SK-N-SH treated with all-trans-retinoic acid at 6 μM for 48 hours (cell line): ENCODE data around the gene RBM27.

Experiments
- ATAC-seq: fragments of 200-7000 bp; cut with Tn5 transposase; 3 replicates; pipeline ENCODE4 v1.9.1; 2020; ENCODE audit warnings: mild to moderate bottlenecking, moderate library complexity
- BACH2 ChIP-seq: fragments of 250-450 bp; sonication (Bioruptor Pico); IDR thresholded peaks from 2 replicates; pipeline ENCODE4 v1.9.0; 2021; ENCODE audit warnings: mild to moderate bottlenecking, borderline replicate concordance
- CSDC2 ChIP-seq: fragments of 250-450 bp; sonication (Bioruptor Pico); IDR thresholded peaks from 2 replicates; pipeline ENCODE4 v1.5.0; 2020; ENCODE audit warnings: mild to moderate bottlenecking, moderate library complexity
- ESRRG ChIP-seq: fragments of 250-450 bp; sonication (Bioruptor Pico); IDR thresholded peaks from 2 replicates; pipeline ENCODE4 v1.6.1; 2021; ENCODE audit warnings: mild to moderate bottlenecking
- GLIS3 ChIP-seq: fragments of 250-450 bp; sonication (Bioruptor Pico); IDR thresholded peaks from 2 replicates; pipeline ENCODE4 v1.5.0; 2020; ENCODE audit warnings: mild to moderate bottlenecking, moderate library complexity
- OSR1 ChIP-seq: fragments of 250-450 bp; sonication (Bioruptor Pico); IDR thresholded peaks from 2 replicates; pipeline ENCODE4 v1.8.0; 2022; ENCODE audit warnings: moderate library complexity, mild to moderate bottlenecking, inconsistent platforms
- PPARA ChIP-seq: fragments of 250-450 bp; sonication (Bioruptor Pico); IDR thresholded peaks from 2 replicates; pipeline ENCODE4 v1.5.0; 2020; ENCODE audit warnings: mild to moderate bottlenecking, borderline replicate concordance
- RARB ChIP-seq: fragments of 250-450 bp; sonication (Bioruptor Pico); IDR thresholded peaks from 2 replicates; pipeline ENCODE4 v1.8.0; 2021; ENCODE audit warnings: mild to moderate bottlenecking, moderate library complexity
- SNAI2 ChIP-seq: fragments of 250-450 bp; sonication (Bioruptor Pico); IDR thresholded peaks from 2 replicates; pipeline ENCODE4 v1.5.0; 2020; ENCODE audit warnings: mild to moderate bottlenecking, moderate library complexity
- TCF4 ChIP-seq: fragments of 250-450 bp; sonication (Bioruptor Pico); IDR thresholded peaks from 2 replicates; pipeline ENCODE4 v1.8.0; 2021; ENCODE audit warnings: mild to moderate bottlenecking, moderate library complexity, borderline replicate concordance
- TOX ChIP-seq: fragments of 250-450 bp; sonication (Bioruptor Pico); IDR thresholded peaks from 2 replicates; pipeline ENCODE4 v1.8.0; 2021; ENCODE audit warnings: mild to moderate bottlenecking, moderate library complexity, borderline replicate concordance
- ZC3H10 ChIP-seq: fragments of 250-450 bp; sonication (Bioruptor Pico); IDR thresholded peaks from 2 replicates; pipeline ENCODE4 v1.5.1; 2021; ENCODE audit warnings: mild to moderate bottlenecking, moderate library complexity
- ZFP3 ChIP-seq: fragments of 250-450 bp; sonication (Bioruptor Pico); IDR thresholded peaks from 2 replicates; pipeline ENCODE4 v1.5.0; 2020; ENCODE audit warnings: mild to moderate bottlenecking, moderate library complexity
- ZFP30 ChIP-seq: fragments of 450-650 bp; formaldehyde crosslinking; IDR thresholded peaks from 2 replicates; pipeline ENCODE4 v1.5.0; 2022; ENCODE audit warnings: mild to moderate bottlenecking, moderate library complexity
- ZNF565 ChIP-seq: fragments of 450-650 bp; formaldehyde crosslinking; conservative IDR thresholded peaks from 2 replicates; pipeline ENCODE4 v1.5.0; 2020; ENCODE audit warnings: low read depth, mild to moderate bottlenecking, moderate library complexity
- ZNF70 ChIP-seq: fragments of 450-650 bp; formaldehyde crosslinking; IDR thresholded peaks from 2 replicates; pipeline ENCODE4 v1.5.0; 2020; ENCODE audit warnings: mild to moderate bottlenecking, moderate library complexity
- ZNF8 ChIP-seq: fragments of 450-650 bp; formaldehyde crosslinking; IDR thresholded peaks from 2 replicates; pipeline ENCODE4 v1.5.0; 2020; ENCODE audit warnings: mild to moderate bottlenecking, moderate library complexity
- TF ChIP-seq, protein P1 (sequence below): fragments of 250-450 bp; sonication (Bioruptor Pico); IDR thresholded peaks from 2 replicates; pipeline ENCODE4 v1.8.0; 2020; ENCODE audit warnings: mild to moderate bottlenecking, moderate library complexity, borderline replicate concordance
- TF ChIP-seq, protein P2 (sequence below): fragments of 250-450 bp; sonication (Bioruptor Pico); IDR thresholded peaks from 2 replicates; pipeline ENCODE4 v1.5.1; 2021; ENCODE audit warnings: mild to moderate bottlenecking, moderate library complexity
- TF ChIP-seq, protein P3 (sequence below): fragments of 250-450 bp; sonication (Bioruptor Pico); IDR thresholded peaks from 2 replicates; pipeline ENCODE4 v1.8.0; 2021; ENCODE audit warnings: low read depth, mild to moderate bottlenecking, moderate library complexity, borderline replicate concordance
- TF ChIP-seq, protein P4 (sequence below): fragments of 250-450 bp; sonication (Bioruptor Pico); IDR thresholded peaks from 2 replicates; pipeline ENCODE4 v1.5.0; 2020; ENCODE audit warnings: mild to moderate bottlenecking, moderate library complexity
- TF ChIP-seq, protein P5 (sequence below): fragments of 250-450 bp; sonication (Bioruptor Pico); IDR thresholded peaks from 2 replicates; pipeline ENCODE4 v1.5.1; 2020; ENCODE audit warnings: low read depth, mild to moderate bottlenecking, moderate library complexity

RBM27 gene

DNA sequence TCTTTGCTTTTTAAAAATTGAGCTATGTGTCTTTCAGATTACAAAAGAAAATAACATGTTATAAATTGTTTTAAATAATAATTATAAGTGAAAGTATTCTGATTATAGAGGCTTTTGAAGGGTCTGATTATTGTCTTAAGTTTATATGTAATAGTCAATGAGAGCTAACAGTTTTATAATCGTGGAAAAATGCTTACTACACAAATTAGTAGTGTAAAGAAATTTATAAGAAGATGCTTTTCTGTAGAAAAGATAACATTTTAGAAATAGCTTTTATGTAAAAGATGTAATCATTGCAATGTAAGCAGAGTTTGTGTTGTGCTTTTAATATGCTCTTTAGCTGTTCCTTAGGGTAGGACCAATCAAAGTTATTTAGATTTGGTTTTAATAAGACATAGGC lies 18.6 kb downstream of the RBM27 start:
- no peak for TF ChIP-seq TCF4
- TF ChIP-seq ZC3H10 (CRISPR knock-in tag): no peak
- TF ChIP-seq, protein P1, sequence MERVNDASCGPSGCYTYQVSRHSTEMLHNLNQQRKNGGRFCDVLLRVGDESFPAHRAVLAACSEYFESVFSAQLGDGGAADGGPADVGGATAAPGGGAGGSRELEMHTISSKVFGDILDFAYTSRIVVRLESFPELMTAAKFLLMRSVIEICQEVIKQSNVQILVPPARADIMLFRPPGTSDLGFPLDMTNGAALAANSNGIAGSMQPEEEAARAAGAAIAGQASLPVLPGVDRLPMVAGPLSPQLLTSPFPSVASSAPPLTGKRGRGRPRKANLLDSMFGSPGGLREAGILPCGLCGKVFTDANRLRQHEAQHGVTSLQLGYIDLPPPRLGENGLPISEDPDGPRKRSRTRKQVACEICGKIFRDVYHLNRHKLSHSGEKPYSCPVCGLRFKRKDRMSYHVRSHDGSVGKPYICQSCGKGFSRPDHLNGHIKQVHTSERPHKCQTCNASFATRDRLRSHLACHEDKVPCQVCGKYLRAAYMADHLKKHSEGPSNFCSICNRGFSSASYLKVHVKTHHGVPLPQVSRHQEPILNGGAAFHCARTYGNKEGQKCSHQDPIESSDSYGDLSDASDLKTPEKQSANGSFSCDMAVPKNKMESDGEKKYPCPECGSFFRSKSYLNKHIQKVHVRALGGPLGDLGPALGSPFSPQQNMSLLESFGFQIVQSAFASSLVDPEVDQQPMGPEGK (CRISPR knock-in tag): no peak
- TF ChIP-seq CSDC2 (CRISPR knock-in tag): no peak
- TF ChIP-seq, protein P2, sequence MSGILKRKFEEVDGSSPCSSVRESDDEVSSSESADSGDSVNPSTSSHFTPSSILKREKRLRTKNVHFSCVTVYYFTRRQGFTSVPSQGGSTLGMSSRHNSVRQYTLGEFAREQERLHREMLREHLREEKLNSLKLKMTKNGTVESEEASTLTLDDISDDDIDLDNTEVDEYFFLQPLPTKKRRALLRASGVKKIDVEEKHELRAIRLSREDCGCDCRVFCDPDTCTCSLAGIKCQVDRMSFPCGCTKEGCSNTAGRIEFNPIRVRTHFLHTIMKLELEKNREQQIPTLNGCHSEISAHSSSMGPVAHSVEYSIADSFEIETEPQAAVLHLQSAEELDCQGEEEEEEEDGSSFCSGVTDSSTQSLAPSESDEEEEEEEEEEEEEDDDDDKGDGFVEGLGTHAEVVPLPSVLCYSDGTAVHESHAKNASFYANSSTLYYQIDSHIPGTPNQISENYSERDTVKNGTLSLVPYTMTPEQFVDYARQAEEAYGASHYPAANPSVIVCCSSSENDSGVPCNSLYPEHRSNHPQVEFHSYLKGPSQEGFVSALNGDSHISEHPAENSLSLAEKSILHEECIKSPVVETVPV (CRISPR knock-in tag): no peak
- TF ChIP-seq ESRRG (CRISPR knock-in tag): no peak
- TF ChIP-seq PPARA (CRISPR knock-in tag): no peak
- no peak for TF ChIP-seq TOX (CRISPR knock-in tag)
- TF ChIP-seq, protein P3, sequence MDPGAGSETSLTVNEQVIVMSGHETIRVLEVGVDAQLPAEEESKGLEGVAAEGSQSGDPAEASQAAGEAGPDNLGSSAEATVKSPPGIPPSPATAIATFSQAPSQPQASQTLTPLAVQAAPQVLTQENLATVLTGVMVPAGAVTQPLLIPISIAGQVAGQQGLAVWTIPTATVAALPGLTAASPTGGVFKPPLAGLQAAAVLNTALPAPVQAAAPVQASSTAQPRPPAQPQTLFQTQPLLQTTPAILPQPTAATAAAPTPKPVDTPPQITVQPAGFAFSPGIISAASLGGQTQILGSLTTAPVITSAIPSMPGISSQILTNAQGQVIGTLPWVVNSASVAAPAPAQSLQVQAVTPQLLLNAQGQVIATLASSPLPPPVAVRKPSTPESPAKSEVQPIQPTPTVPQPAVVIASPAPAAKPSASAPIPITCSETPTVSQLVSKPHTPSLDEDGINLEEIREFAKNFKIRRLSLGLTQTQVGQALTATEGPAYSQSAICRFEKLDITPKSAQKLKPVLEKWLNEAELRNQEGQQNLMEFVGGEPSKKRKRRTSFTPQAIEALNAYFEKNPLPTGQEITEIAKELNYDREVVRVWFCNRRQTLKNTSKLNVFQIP (CRISPR knock-in tag): no peak
- no peak for TF ChIP-seq ZNF70 (CRISPR knock-in tag)
- TF ChIP-seq ZFP3 (CRISPR knock-in tag): no peak
- TF ChIP-seq, protein P4, sequence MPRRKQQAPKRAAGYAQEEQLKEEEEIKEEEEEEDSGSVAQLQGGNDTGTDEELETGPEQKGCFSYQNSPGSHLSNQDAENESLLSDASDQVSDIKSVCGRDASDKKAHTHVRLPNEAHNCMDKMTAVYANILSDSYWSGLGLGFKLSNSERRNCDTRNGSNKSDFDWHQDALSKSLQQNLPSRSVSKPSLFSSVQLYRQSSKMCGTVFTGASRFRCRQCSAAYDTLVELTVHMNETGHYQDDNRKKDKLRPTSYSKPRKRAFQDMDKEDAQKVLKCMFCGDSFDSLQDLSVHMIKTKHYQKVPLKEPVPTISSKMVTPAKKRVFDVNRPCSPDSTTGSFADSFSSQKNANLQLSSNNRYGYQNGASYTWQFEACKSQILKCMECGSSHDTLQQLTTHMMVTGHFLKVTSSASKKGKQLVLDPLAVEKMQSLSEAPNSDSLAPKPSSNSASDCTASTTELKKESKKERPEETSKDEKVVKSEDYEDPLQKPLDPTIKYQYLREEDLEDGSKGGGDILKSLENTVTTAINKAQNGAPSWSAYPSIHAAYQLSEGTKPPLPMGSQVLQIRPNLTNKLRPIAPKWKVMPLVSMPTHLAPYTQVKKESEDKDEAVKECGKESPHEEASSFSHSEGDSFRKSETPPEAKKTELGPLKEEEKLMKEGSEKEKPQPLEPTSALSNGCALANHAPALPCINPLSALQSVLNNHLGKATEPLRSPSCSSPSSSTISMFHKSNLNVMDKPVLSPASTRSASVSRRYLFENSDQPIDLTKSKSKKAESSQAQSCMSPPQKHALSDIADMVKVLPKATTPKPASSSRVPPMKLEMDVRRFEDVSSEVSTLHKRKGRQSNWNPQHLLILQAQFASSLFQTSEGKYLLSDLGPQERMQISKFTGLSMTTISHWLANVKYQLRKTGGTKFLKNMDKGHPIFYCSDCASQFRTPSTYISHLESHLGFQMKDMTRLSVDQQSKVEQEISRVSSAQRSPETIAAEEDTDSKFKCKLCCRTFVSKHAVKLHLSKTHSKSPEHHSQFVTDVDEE: no peak
- TF ChIP-seq, protein P5, sequence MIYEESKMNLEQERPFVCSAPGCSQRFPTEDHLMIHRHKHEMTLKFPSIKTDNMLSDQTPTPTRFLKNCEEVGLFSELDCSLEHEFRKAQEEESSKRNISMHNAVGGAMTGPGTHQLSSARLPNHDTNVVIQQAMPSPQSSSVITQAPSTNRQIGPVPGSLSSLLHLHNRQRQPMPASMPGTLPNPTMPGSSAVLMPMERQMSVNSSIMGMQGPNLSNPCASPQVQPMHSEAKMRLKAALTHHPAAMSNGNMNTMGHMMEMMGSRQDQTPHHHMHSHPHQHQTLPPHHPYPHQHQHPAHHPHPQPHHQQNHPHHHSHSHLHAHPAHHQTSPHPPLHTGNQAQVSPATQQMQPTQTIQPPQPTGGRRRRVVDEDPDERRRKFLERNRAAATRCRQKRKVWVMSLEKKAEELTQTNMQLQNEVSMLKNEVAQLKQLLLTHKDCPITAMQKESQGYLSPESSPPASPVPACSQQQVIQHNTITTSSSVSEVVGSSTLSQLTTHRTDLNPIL: no peak
- no peak for TF ChIP-seq ZFP30 (CRISPR knock-in tag)
- TF ChIP-seq ZNF565 (CRISPR knock-in tag): no peak
- no peak for TF ChIP-seq BACH2
- TF ChIP-seq SNAI2 (CRISPR knock-in tag): no peak
- no peak for TF ChIP-seq RARB (CRISPR knock-in tag)
- no peak for TF ChIP-seq OSR1
- no peak for ATAC-seq

DNA sequence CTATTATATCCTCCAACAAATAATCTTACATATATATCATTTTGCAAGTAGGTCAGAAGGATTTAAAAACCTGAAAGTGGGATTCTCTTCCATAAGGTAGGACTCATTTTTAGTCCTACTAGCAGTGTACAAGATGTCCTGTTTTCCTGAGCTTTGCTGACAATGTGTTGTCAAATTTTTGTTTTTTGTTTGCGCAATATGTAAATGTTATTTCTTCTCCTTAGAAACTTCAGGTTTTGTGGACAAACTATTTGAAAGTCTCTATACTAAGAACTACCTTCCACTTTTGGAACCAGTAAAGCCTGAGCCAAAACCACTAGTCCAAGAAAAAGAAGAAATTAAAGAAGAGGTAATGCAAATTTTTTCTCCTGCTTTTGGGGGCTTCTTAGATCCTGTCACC lies 19.8 kb downstream of the RBM27 start:
- no peak for ATAC-seq
- no peak for TF ChIP-seq ZNF565 (CRISPR knock-in tag)
- no peak for TF ChIP-seq OSR1
- TF ChIP-seq SNAI2 (CRISPR knock-in tag): no peak
- no peak for TF ChIP-seq GLIS3 (CRISPR knock-in tag)
- TF ChIP-seq, all 23 proteins: peak for 0

DNA sequence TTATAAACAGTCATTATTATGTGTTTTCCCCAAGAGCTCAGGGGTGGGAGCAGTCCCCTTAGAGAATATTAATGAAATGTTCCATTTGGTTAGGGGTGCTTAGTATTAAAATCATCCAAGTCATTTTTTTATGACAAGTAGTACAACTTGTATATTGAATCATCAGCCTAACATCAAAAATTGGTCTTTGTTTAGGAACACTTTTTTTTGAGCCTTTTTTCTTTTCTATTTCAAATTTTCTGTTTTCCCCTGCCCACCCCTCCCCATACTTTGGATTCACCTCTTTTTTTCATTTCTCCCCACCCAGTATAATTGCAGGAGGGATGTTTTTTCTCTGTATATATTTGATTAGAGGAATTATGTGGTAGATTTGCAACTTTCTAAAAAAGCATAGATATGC lies 25.8 kb downstream of the RBM27 start:
- ATAC-seq: no peak
- no peak for TF ChIP-seq GLIS3 (CRISPR knock-in tag)
- TF ChIP-seq, protein P5: no peak
- no peak for TF ChIP-seq ZC3H10 (CRISPR knock-in tag)
- TF ChIP-seq, protein P1 (CRISPR knock-in tag): no peak
- no peak for TF ChIP-seq ZNF8 (CRISPR knock-in tag)
- no peak for TF ChIP-seq TOX (CRISPR knock-in tag)
- no peak for TF ChIP-seq RARB (CRISPR knock-in tag)
- no peak for TF ChIP-seq ESRRG (CRISPR knock-in tag)
- no peak for TF ChIP-seq SNAI2 (CRISPR knock-in tag)
